Prostate gland (tissue), 2 donors: Measurements from ENCODE around the gene NEK4.

Experiments
- CTCF ChIP-seq, 4 experiments: fragments of 200-600 bp in 2 of 4; fragments of 450-650 bp in 2 of 4; sonication (generic) in 2 of 4; IDR thresholded peaks; 1 replicate in 3 of 4; 2 replicates in 1 of 4; pipeline ENCODE4 v1.5.1; 2016 to 2019; ENCODE audit warnings: antibody characterized with exemption in 4 of 4, mild to moderate bottlenecking in 2 of 4, moderate library complexity in 2 of 4
- POLR2A ChIP-seq: fragments of 450-650 bp; IDR thresholded peaks from one replicate; pipeline ENCODE4 v1.6.1; 2016; ENCODE audit warnings: antibody characterized with exemption, mild to moderate bottlenecking
- POLR2AphosphoS5 ChIP-seq: sonication (generic); formaldehyde crosslinking; IDR thresholded peaks from one replicate; pipeline ENCODE4 v1.6.1; 2017; ENCODE audit warnings: antibody characterized with exemption

GRCh38 chr3:52723935-52724334 lies 46.8 kb downstream of the NEK4 start:
- TF ChIP-seq POLR2AphosphoS5 (no peak), CTCF (IDR thresholded peaks at IDR 0.05) (no peak), POLR2A (no peak)
